ENCODE measurements around the gene ATXN1.

DNA sequence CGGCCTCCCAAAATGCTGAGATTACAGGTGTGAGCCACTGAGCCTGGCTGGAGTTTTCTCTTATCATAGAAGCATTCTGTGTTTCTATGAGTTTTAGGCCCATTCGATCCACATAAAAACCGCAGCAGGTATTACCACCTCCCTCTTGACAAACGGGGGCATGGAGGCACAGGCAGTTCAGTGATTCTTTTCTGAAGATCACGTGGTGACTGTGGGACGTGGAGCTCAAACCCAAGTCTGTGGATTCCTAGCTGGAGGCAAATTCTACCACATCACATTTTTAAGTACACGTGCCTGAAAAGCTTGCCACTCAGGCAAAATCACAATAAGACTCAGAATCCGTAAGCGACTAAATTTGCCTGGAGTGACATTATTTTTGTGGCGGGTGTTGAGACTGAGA is 331.6 kb downstream of the ATXN1 start:
- TF ChIP-seq KAT2B (IDR thresholded peaks at IDR 0.05; ENCODE audit: borderline replicate concordance, low read depth, low read length) (no peak), SIN3B (IDR thresholded peaks at IDR 0.05; ENCODE audit: low read length) (no peak), PPARG (CRISPR knock-in tag; conservative IDR thresholded peaks at IDR 0.05) (no peak), CAMTA2 (CRISPR knock-in tag; IDR thresholded peaks at IDR 0.05; ENCODE audit: borderline replicate concordance) (no peak), SMC3 (IDR thresholded peaks at IDR 0.05; ENCODE audit: low read length) (no peak), ATF1 (CRISPR knock-in tag; IDR thresholded peaks at IDR 0.05) (no peak), PAWR (CRISPR knock-in tag; IDR thresholded peaks at IDR 0.05; ENCODE audit: borderline replicate concordance) (no peak)
